Hepatocyte (in vitro differentiated cells): Measurements from ENCODE around the gene CBR3. TPM values are rescaled to one million over a fixed set of nuclear protein-coding genes. Genes with fewer than 3 reads are reported as not detected.
"Not testable (repeated sequence)": the region's sequence is repeated elsewhere in the genome, so short reads cannot be mapped to it uniquely, and the experiment has no call there.

Experiments used
- DNase-seq: peaks from one replicate; pipeline ENCODE4 v3.0.0-alpha.2; 2016; ENCODE audit warnings: low spot score
- H2AFZ ChIP-seq: fragments of 200-600 bp; sonication (generic); 2 replicates; pipeline ENCODE4 v1.6.0; 2016; ENCODE audit warnings: antibody characterized with exemption, mild to moderate bottlenecking
- H3K27ac ChIP-seq: fragments of 200-600 bp; sonication (generic); 2 replicates; pipeline ENCODE4 v1.5.1; 2016; ENCODE audit warnings: mild to moderate bottlenecking
- H3K27me3 ChIP-seq: fragments of 200-600 bp; sonication (generic); 2 replicates; pipeline ENCODE4 v1.6.1; 2016
- H3K36me3 ChIP-seq: fragments of 200-600 bp; sonication (generic); replicated peaks from 2 replicates; pipeline ENCODE4 v1.5.1; 2016; ENCODE audit warnings: low read depth; ENCODE audit not compliant: insufficient read depth
- H3K4me1 ChIP-seq: fragments of 200-600 bp; sonication (generic); 2 replicates; pipeline ENCODE4 v1.5.1; 2016; ENCODE audit warnings: mild to moderate bottlenecking, moderate library complexity; ENCODE audit not compliant: insufficient read depth
- H3K4me2 ChIP-seq: fragments of 200-600 bp; sonication (generic); 2 replicates; pipeline ENCODE4 v1.6.0; 2016
- H3K4me3 ChIP-seq: fragments of 200-600 bp; sonication (generic); 2 replicates; pipeline ENCODE4 v1.5.1; 2016; ENCODE audit warnings: mild to moderate bottlenecking
- H3K79me2 ChIP-seq: fragments of 200-600 bp; sonication (generic); 2 replicates; pipeline ENCODE4 v1.6.0; 2017; ENCODE audit warnings: mild to moderate bottlenecking
- H3K9me2 ChIP-seq: fragments of 200-600 bp; sonication (generic); replicated peaks from 2 replicates; pipeline ENCODE4 v1.6.0; 2017; ENCODE audit warnings: mild to moderate bottlenecking; ENCODE audit not compliant: insufficient read depth
- H3K9me3 ChIP-seq: fragments of 200-600 bp; sonication (generic); 2 replicates; pipeline ENCODE4 v1.5.1; 2016; ENCODE audit warnings: low read depth, mild to moderate bottlenecking
- H4K20me1 ChIP-seq: fragments of 200-600 bp; sonication (generic); 2 replicates; pipeline ENCODE4 v1.6.0; 2016; ENCODE audit warnings: mild to moderate bottlenecking; ENCODE audit not compliant: insufficient read depth, poor library complexity, severe bottlenecking
- EZH2 ChIP-seq: fragments of 200-600 bp; sonication (generic); IDR thresholded peaks from 2 replicates; pipeline ENCODE4 v1.6.1; 2016; ENCODE audit warnings: antibody characterized with exemption, mild to moderate bottlenecking, borderline replicate concordance
- EZH2phosphoT487 ChIP-seq: fragments of 200-600 bp; sonication (generic); IDR thresholded peaks from one replicate; pipeline ENCODE4 v1.6.1; 2018; ENCODE audit warnings: antibody characterized with exemption, mild to moderate bottlenecking, low read depth, moderate library complexity; ENCODE audit not compliant: unreplicated experiment, severe bottlenecking
- whole genome bisulfite sequencing: methylation state at CpG from one replicate; pipeline ENCODE4 v1.1.6; 2016; ENCODE audit warnings: low lambda C conversion rate; ENCODE audit errors: missing lambda C conversion rate; 5-methylcytosine and 5-hydroxymethylcytosine counted together
- polyA plus RNA-seq: library from polyadenylated mRNA; unstranded; fragments of >200 nt; fragmentation: Nextera tagmentation; extraction: Ambion mirVana; gene quantifications from 2 replicates; pipeline ENCODE4 v1.2.1, GENCODE V29; 2016
- total RNA-seq: library from RNA; depleted of rRNA; stranded (reverse); fragments of >200 nt; gene quantifications from 2 replicates; pipeline ENCODE4 v1.2.3, GENCODE V29; 2014
- TF ChIP-seq, protein P1 (sequence below): fragments of 200-600 bp; sonication (generic); IDR thresholded peaks from 2 replicates; pipeline ENCODE4 v1.5.1; 2016; ENCODE audit warnings: antibody characterized with exemption, mild to moderate bottlenecking; ENCODE audit not compliant: poor library complexity

Gene CBR3
- total and polyA plus RNA-seq, 2 experiments from 2014 or later, result 0.22 to 1.7 TPM

DNA sequence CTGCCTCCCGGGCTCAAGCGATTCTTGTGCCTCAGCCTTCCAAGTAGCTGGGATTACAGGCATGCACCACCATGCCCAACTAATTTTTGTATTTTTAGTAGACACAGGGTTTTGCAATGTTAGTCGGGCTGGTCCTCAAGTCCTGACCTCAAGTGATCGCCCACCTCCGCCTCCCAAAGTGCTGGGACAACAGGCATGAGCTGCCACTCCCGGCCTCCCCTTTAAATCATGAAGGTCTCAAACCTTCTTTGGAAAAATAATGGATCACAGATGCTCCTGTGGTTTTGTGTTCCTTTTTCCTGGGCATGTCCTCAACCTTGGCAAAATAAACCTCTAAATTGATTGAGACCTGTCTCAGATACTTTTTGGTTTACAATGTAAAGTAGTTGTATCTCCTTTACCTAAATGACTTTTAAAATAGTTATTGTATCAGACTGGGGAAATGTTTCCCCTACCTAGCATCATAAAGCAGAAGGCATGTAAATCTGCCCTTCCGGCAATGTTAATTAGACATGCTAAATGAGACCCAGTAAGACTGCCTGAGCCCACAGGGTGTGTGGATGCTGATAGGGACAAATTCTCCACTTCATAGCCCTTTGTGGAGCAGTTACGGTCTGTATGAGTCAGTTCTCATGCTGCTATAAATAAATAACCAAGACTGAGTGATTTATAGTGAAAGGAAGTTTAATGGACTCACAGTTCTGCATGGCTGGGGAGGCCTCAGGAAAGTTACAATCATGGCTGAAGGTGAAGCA lies 37.3 kb upstream of the CBR3 start:
- Histone ChIP-seq H3K9me2 (no peaks in the 10 kb centered on the region), H3K36me3 (no peaks in the 10 kb centered on the region), H3K4me3 (no peak overlapping the region), H3K9me3 (no peaks in the 10 kb centered on the region), H3K4me2 (no peak overlapping the region), H4K20me1 (no peaks in the 10 kb centered on the region), H2AFZ (no peak overlapping the region), H3K27ac (no peak overlapping the region), H3K4me1 (peaks cover 4% of the 10 kb centered on the region), H3K79me2 (no peaks in the 10 kb centered on the region), H3K27me3 (peaks cover 6% of the 10 kb centered on the region)
- DNase-seq, result no peak
- TF ChIP-seq EZH2 (no peak), EZH2phosphoT487 (no peak)
- TF ChIP-seq, protein P1, sequence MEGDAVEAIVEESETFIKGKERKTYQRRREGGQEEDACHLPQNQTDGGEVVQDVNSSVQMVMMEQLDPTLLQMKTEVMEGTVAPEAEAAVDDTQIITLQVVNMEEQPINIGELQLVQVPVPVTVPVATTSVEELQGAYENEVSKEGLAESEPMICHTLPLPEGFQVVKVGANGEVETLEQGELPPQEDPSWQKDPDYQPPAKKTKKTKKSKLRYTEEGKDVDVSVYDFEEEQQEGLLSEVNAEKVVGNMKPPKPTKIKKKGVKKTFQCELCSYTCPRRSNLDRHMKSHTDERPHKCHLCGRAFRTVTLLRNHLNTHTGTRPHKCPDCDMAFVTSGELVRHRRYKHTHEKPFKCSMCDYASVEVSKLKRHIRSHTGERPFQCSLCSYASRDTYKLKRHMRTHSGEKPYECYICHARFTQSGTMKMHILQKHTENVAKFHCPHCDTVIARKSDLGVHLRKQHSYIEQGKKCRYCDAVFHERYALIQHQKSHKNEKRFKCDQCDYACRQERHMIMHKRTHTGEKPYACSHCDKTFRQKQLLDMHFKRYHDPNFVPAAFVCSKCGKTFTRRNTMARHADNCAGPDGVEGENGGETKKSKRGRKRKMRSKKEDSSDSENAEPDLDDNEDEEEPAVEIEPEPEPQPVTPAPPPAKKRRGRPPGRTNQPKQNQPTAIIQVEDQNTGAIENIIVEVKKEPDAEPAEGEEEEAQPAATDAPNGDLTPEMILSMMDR, result no peak
- 74% methylated on average over 8 of the region's 8 CpGs for WGBS

DNA sequence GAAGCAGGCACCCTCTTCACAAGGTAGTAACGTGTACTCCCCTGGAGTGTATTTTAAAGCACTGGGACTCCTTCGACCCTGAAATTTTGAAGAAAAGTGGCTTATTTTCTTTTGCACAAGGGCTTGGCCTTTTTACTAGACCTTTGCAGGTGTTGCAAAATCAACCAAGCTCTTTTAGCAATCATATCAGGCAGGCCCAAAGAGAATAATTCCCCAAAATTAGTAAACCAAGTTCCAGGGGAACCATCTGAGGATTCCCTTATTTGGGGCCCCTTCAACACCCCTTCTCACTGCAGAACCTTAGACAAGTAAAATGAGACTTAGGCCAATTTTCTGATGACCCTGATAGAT lies 36.7 kb upstream of the CBR3 start:
- TF ChIP-seq, protein P1, result no peak
- TF ChIP-seq EZH2phosphoT487, result no peak
- no peak for TF ChIP-seq EZH2
- no peak for DNase-seq
- 80% methylated on average over 2 of the region's 2 CpGs for WGBS
- Histone ChIP-seq H3K9me3 (no peaks in the 10 kb centered on the region), H3K36me3 (no peaks in the 10 kb centered on the region), H3K4me2 (no peak overlapping the region), H3K27ac (no peak overlapping the region), H2AFZ (no peak overlapping the region), H3K79me2 (no peaks in the 10 kb centered on the region), H3K27me3 (peaks cover 6% of the 10 kb centered on the region), H4K20me1 (no peaks in the 10 kb centered on the region), H3K4me3 (no peak overlapping the region), H3K4me1 (peaks cover 4% of the 10 kb centered on the region), H3K9me2 (no peaks in the 10 kb centered on the region)

DNA sequence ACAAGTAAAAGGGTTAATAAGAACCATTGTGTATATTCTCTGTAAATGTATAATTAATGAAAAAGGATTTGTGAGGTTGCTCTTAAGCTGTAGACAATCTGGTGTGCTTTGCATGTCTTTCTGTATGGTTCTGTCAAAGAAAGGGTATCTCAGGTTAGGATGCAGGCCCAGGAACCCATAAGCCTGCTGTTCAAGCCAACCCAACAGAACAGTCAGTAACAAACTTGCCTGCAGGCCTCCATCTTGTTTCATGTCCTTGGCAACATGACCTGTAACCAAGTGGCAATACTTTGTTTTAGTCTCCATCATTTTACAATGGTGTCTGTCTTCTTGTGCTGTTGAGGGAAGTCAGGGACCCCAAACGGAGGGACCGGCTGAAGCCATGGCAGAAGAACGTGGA lies 35.9 kb upstream of the CBR3 start:
- TF ChIP-seq, protein P1, result no peak
- TF ChIP-seq EZH2 (no peak), EZH2phosphoT487 (no peak)
- Histone ChIP-seq H3K36me3 (no peaks in the 10 kb centered on the region), H3K9me2 (no peaks in the 10 kb centered on the region), H3K4me3 (no peak overlapping the region), H4K20me1 (no peaks in the 10 kb centered on the region), H3K9me3 (no peaks in the 10 kb centered on the region), H2AFZ (no peak overlapping the region), H3K4me2 (no peak overlapping the region), H3K27ac (no peak overlapping the region), H3K4me1 (peaks cover 4% of the 10 kb centered on the region), H3K27me3 (peaks cover 6% of the 10 kb centered on the region), H3K79me2 (no peaks in the 10 kb centered on the region)
- DNase-seq, result no peak
- WGBS, result 75% methylated on average over 3 of the region's 3 CpGs

DNA sequence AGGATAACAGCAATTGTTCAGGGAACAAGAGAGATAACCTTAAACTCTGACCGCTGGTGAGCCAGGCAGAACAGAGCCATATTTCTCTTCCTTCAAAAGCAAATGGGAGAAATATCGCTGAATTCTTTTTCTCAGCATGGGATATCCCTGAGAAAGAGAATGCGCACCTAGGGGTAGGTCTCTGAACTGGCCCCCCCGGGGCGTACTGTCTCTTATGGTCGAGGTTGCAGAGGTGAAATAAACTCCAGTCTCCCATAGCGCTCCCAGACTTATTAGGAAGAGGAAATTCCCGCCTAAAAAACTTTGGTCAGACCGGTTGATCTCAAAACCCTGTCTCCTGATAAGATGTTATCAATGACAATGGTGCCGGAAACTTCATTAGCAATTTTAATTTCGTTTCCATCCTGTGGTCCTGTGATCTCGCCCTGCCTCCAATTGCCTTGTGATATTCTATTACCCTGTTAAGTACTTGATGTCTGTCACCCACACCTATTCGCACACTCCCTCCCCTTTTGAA lies 35.1 kb upstream of the CBR3 start:
- not testable (repeated sequence) for H3K9me2 ChIP-seq, H3K27me3 ChIP-seq, H4K20me1 ChIP-seq, H3K27ac ChIP-seq, DNase-seq, H2AFZ ChIP-seq, H3K4me3 ChIP-seq, H3K79me2 ChIP-seq, H3K4me2 ChIP-seq, H3K36me3 ChIP-seq, H3K4me1 ChIP-seq, H3K9me3 ChIP-seq
- 37% methylated on average over 13 of the region's 13 CpGs for WGBS
